Retinal pigment epithelial cell (primary cell): ENCODE measurements around the gene NBEA.
A peak's percentile ranks its signal among the peaks of the same experiment; 100 is the strongest.

Experiments
- DNase-seq: peaks from one replicate; pipeline ENCODE4 v3.0.0-alpha.2; 2010; ENCODE audit warnings: low read depth
- H3K4me3 ChIP-seq: 2 replicates; pipeline ENCODE4 v1.5.1; 2011; ENCODE audit warnings: mild to moderate bottlenecking, low read length, control low read depth, moderate library complexity
- CTCF ChIP-seq: conservative IDR thresholded peaks from 2 replicates; pipeline ENCODE4 v1.5.1; 2011; ENCODE audit warnings: low read depth, low read length, control low read depth, inconsistent platforms

NBEA gene

GRCh38 chr13:35477386-35477946 is 535.4 kb downstream of the NBEA start:
- DNase-seq, result no peak
- no peak for TF ChIP-seq CTCF
- peak overlapping the region; percentile 96 for H3K4me3 ChIP-seq

- peak overlapping the region; percentile 96 for H3K4me3 ChIP-seq
- no peak for TF ChIP-seq CTCF
- no peak for DNase-seq
Measured at GRCh38 chr13:35478271-35479037, 536.4 kb downstream of the NBEA start.

- TF ChIP-seq CTCF, result no peak
- peak; percentile 62 for DNase-seq
- peak overlapping the region; percentile 96 for H3K4me3 ChIP-seq
Measured at GRCh38 chr13:35479038-35479492, 537.0 kb downstream of the NBEA start.

- H3K4me3 ChIP-seq, result peak overlapping the region; percentile 96
- DNase-seq, result no peak
- TF ChIP-seq CTCF, result no peak
Measured at GRCh38 chr13:35479706-35480105, 537.6 kb downstream of the NBEA start.

GRCh38 chr13:35480346-35480745 is 538.3 kb downstream of the NBEA start:
- no peak for DNase-seq
- peak overlapping the region; percentile 96 for H3K4me3 ChIP-seq
- no peak for TF ChIP-seq CTCF

- DNase-seq, result no peak
- TF ChIP-seq CTCF, result no peak
- no peak overlapping the region for H3K4me3 ChIP-seq
Measured at GRCh38 chr13:35481777-35482176, 539.7 kb downstream of the NBEA start.

- DNase-seq, result no peak
- no peak for TF ChIP-seq CTCF
- H3K4me3 ChIP-seq, result no peak overlapping the region
Measured at GRCh38 chr13:35482527-35482926, 540.5 kb downstream of the NBEA start.
